Mononuclear cell (primary cell): ENCODE results near the gene PILRB. TPM values are rescaled to one million over a fixed set of nuclear protein-coding genes. Genes with fewer than 3 reads are reported as not detected.
A peak's percentile ranks its signal among the peaks of the same experiment; 100 is the strongest.
"Not testable (repeated sequence)": the region's sequence is repeated elsewhere in the genome, so short reads cannot be mapped to it uniquely, and the experiment has no call there.

Experiments
- H3K27me3 ChIP-seq: 2 replicates; pipeline ENCODE4 v1.6.0; 2011; ENCODE audit warnings: low read length, control low read depth; ENCODE audit not compliant: insufficient read depth
- H3K4me1 ChIP-seq: 2 replicates; pipeline ENCODE4 v1.5.1; 2011; ENCODE audit warnings: mild to moderate bottlenecking, low read length, control low read depth; ENCODE audit not compliant: insufficient read depth
- H3K4me3 ChIP-seq: 2 replicates; pipeline ENCODE4 v1.5.1; 2011; ENCODE audit warnings: mild to moderate bottlenecking, low read length, moderate library complexity
- H3K9me3 ChIP-seq: 2 replicates; pipeline ENCODE4 v1.5.1; 2011; ENCODE audit warnings: low read depth, mild to moderate bottlenecking, control low read depth, low read length
- total RNA-seq: library from RNA; depleted of rRNA; stranded (reverse); fragments of >200 nt; gene quantifications from one replicate; pipeline ENCODE4 v1.2.3, GENCODE V29; 2012

Gene PILRB
- total RNA-seq, 1 donor: 26.6 TPM

- H3K4me1 ChIP-seq: peaks cover 78% of the 10 kb centered on the region
- no peak overlapping the region for H3K4me3 ChIP-seq
- no peaks in the 10 kb centered on the region for H3K27me3 ChIP-seq
- H3K9me3 ChIP-seq: no peaks in the 10 kb centered on the region
These were observed 9.3 kb downstream of the PILRB start for GRCh38 chr7:100367251-100367620.

GRCh38 chr7:100367676-100368613 is 10.0 kb downstream of the PILRB start:
- Histone ChIP-seq H3K4me1 (peaks cover 86% of the 10 kb centered on the region), H3K9me3 (no peaks in the 10 kb centered on the region), H3K27me3 (no peaks in the 10 kb centered on the region), H3K4me3 (no peak overlapping the region)

- Histone ChIP-seq H3K4me1 (peaks cover 90% of the 10 kb centered on the region), H3K4me3 (no peak overlapping the region), H3K27me3 (no peaks in the 10 kb centered on the region), H3K9me3 (no peaks in the 10 kb centered on the region)
These were observed 11.2 kb downstream of the PILRB start for GRCh38 chr7:100369105-100369504.

GRCh38 chr7:100370303-100370702 is 12.4 kb downstream of the PILRB start:
- no peaks in the 10 kb centered on the region for H3K9me3 ChIP-seq
- H3K27me3 ChIP-seq: no peaks in the 10 kb centered on the region
- H3K4me3 ChIP-seq: no peak overlapping the region
- H3K4me1 ChIP-seq: peaks cover 93% of the 10 kb centered on the region

GRCh38 chr7:100370746-100371145 is 12.8 kb downstream of the PILRB start:
- Histone ChIP-seq H3K4me1 (peaks cover 93% of the 10 kb centered on the region), H3K4me3 (no peak overlapping the region), H3K9me3 (no peaks in the 10 kb centered on the region), H3K27me3 (no peaks in the 10 kb centered on the region)

GRCh38 chr7:100371561-100372171 is 13.7 kb downstream of the PILRB start:
- peaks cover 93% of the 10 kb centered on the region for H3K4me1 ChIP-seq
- no peaks in the 10 kb centered on the region for H3K9me3 ChIP-seq
- H3K27me3 ChIP-seq: no peaks in the 10 kb centered on the region
- no peak overlapping the region for H3K4me3 ChIP-seq

GRCh38 chr7:100372256-100372655 is 14.3 kb downstream of the PILRB start:
- peaks cover 93% of the 10 kb centered on the region for H3K4me1 ChIP-seq
- H3K27me3 ChIP-seq: no peaks in the 10 kb centered on the region
- no peaks in the 10 kb centered on the region for H3K9me3 ChIP-seq
- peak overlapping the region; percentile 1 for H3K4me3 ChIP-seq

- H3K27me3 ChIP-seq: no peaks in the 10 kb centered on the region
- H3K4me3 ChIP-seq: peak overlapping the region; percentile 1
- no peaks in the 10 kb centered on the region for H3K9me3 ChIP-seq
- H3K4me1 ChIP-seq: peaks cover 93% of the 10 kb centered on the region
These were observed 14.8 kb downstream of the PILRB start for GRCh38 chr7:100372694-100373093.

- Histone ChIP-seq H3K4me1 (peaks cover 93% of the 10 kb centered on the region), H3K9me3 (no peaks in the 10 kb centered on the region), H3K27me3 (no peaks in the 10 kb centered on the region), H3K4me3 (peak within 1 kb of the TSS; percentile 56)
These were observed 15.4 kb downstream of the PILRB start, which contains the start of gene PILRA for GRCh38 chr7:100373261-100373831. Gene PILRA (plus strand): TSS chr7:100373487. CDS start chr7:100373657, 170 bp downstream.

- H3K9me3 ChIP-seq, H3K27me3 ChIP-seq: not testable (repeated sequence)
- peaks cover 93% of the 10 kb centered on the region for H3K4me1 ChIP-seq
- H3K4me3 ChIP-seq: peak overlapping the region; percentile 56
These were observed 16.1 kb downstream of the PILRB start for GRCh38 chr7:100373870-100374598.

GRCh38 chr7:100374601-100375000 is 16.7 kb downstream of the PILRB start:
- Histone ChIP-seq H3K9me3 (no peaks in the 10 kb centered on the region), H3K27me3 (no peaks in the 10 kb centered on the region), H3K4me3 (peak overlapping the region; percentile 56), H3K4me1 (peaks cover 93% of the 10 kb centered on the region)

- H3K4me1 ChIP-seq: peaks cover 93% of the 10 kb centered on the region
- H3K4me3 ChIP-seq: peak overlapping the region; percentile 56
- no peaks in the 10 kb centered on the region for H3K9me3 ChIP-seq
- no peaks in the 10 kb centered on the region for H3K27me3 ChIP-seq
These were observed 18.1 kb downstream of the PILRB start for GRCh38 chr7:100376066-100376465.

- H3K9me3 ChIP-seq: no peaks in the 10 kb centered on the region
- H3K27me3 ChIP-seq: no peaks in the 10 kb centered on the region
- H3K4me1 ChIP-seq: peaks cover 87% of the 10 kb centered on the region
- no peak overlapping the region for H3K4me3 ChIP-seq
These were observed 20.3 kb downstream of the PILRB start for GRCh38 chr7:100378114-100378755.

GRCh38 chr7:100380196-100380595 is 22.3 kb downstream of the PILRB start:
- Histone ChIP-seq H3K9me3 (no peaks in the 10 kb centered on the region), H3K4me3 (no peak overlapping the region), H3K4me1 (peaks cover 88% of the 10 kb centered on the region), H3K27me3 (no peaks in the 10 kb centered on the region)
